Measurements from ENCODE around the gene IL10RB.
A peak's percentile ranks its signal among the peaks of the same experiment; 100 is the strongest.

IL10RB gene

DNA sequence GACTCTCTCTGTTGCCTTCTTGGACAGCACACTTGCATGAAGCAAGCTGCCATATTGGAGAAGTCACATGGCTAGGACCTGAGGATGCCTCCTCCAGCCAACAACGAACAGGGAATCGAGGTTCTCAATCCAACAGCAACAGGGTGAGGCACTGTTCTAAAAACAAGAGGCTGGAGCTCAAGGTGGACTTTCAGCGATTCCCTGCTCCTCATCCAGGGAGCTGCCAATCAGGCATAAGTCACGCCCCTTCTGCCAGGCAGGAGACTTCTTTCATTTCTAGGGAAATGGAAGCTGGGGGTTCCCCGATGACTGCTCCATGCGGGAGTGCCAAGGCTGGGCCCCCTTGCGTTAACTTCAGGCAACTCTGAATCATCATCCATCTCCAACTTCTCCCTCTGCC is 35.9 kb downstream of the IL10RB start:
- Mint-ChIP-seq H3K4me1 (ENCODE audit: low read depth in 2 of 2) (peaks cover 18 to 20% of the 10 kb centered on the region in 2 donors), H3K27ac (peak overlapping the region in 1 of 2 donors; percentile 14)

DNA sequence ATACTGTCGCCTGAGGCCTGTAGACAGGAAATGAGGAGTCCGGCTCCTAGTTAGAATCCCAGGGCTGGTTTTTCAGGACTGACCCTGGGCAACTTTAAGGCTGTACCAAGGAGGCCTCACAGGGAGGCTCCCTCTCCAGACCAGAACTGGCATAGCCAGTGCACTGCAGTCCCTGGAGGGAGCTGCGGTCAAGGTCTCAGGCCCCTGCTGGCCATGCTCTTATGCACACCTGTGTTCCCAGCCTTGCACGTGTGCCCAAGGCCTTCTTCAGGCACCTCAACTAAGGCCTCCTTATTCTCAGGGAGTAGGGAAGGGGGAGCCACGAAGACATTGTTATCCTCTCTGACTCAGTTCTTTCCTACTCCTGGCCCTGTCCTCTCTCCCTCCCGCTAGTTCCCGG is 36.6 kb downstream of the IL10RB start:
- ATAC-seq (replicated peaks) (no peak), DNase-seq (no peak)
- Mint-ChIP-seq H3K27me3 (no peaks in the 10 kb centered on the region), H3K9me3 (no peaks in the 10 kb centered on the region), H3K27ac (peak overlapping the region in 1 of 2 donors; percentile 14), H3K4me1 (ENCODE audit: low read depth in 2 of 2) (peaks cover 16 to 18% of the 10 kb centered on the region in 2 donors), H3K4me3 (no peak overlapping the region), H3K36me3 (ENCODE audit: insufficient read depth) (no peaks in the 10 kb centered on the region)

More for the DNA sequence above, 35.9 kb downstream of the IL10RB start:
- DNase-seq (no peak), ATAC-seq (replicated peaks) (no peak)
- Mint-ChIP-seq H3K4me3 (no peak overlapping the region), H3K9me3 (no peaks in the 10 kb centered on the region), H3K27me3 (no peaks in the 10 kb centered on the region), H3K36me3 (ENCODE audit: insufficient read depth) (peaks cover under 1% of the 10 kb centered on the region)

DNA sequence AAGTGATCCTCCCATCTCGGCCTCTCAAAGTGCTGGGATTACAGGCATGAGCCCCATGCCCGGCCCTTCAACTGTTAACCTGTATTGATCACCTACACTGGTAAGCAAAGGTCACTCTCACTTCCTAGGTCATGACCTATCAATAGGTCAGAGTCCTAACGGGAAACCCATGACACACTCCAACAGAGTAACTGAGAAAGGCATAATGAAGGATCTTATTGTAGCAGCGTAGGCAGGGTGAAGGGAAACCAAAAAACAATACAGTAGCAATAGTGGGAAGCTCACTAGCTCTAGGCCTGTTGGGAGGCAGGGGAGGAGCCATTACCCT is 39.1 kb downstream of the IL10RB start:
- H3K27ac Mint-ChIP-seq: no peak overlapping the region
- peaks cover 8 to 14% of the 10 kb centered on the region in 2 donors for H3K4me1 Mint-ChIP-seq (ENCODE audit: low read depth in 2 of 2)

DNA sequence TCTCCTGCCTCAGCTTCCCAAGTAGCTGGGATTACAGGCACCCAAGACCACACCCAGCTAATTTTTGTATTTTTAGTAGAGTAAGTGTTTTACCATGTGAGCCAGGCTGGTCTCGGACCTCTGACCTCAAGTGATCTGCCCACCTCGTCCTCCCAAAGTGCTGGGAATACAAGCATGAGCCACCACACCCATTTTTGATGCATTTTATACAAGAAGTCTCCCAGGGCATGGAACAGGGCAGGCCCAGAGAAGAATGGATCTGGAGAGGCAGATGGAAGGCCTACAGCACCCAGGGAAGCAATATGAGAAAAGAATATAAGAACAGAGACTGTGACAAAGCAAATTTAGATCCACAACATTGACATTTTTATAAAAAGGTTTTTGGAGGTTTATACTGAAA is 39.8 kb downstream of the IL10RB start:
- H3K4me1 Mint-ChIP-seq (ENCODE audit: low read depth in 2 of 2): peaks cover 8 to 13% of the 10 kb centered on the region in 2 donors
- no peak overlapping the region for H3K4me3 Mint-ChIP-seq
- no peaks in the 10 kb centered on the region for H3K27me3 Mint-ChIP-seq
- DNase-seq (no peak), ATAC-seq (replicated peaks) (no peak)
- H3K9me3 Mint-ChIP-seq: no peaks in the 10 kb centered on the region
- no peaks in the 10 kb centered on the region for H3K36me3 Mint-ChIP-seq (ENCODE audit: insufficient read depth)
- no peak overlapping the region for H3K27ac Mint-ChIP-seq

More for the DNA sequence above, 39.1 kb downstream of the IL10RB start:
- no peak overlapping the region for H3K4me3 Mint-ChIP-seq
- no peaks in the 10 kb centered on the region for H3K27me3 Mint-ChIP-seq
- ATAC-seq (replicated peaks): no peak
- no peak for DNase-seq
- no peaks in the 10 kb centered on the region for H3K9me3 Mint-ChIP-seq
- H3K36me3 Mint-ChIP-seq (ENCODE audit: insufficient read depth): no peaks in the 10 kb centered on the region

DNA sequence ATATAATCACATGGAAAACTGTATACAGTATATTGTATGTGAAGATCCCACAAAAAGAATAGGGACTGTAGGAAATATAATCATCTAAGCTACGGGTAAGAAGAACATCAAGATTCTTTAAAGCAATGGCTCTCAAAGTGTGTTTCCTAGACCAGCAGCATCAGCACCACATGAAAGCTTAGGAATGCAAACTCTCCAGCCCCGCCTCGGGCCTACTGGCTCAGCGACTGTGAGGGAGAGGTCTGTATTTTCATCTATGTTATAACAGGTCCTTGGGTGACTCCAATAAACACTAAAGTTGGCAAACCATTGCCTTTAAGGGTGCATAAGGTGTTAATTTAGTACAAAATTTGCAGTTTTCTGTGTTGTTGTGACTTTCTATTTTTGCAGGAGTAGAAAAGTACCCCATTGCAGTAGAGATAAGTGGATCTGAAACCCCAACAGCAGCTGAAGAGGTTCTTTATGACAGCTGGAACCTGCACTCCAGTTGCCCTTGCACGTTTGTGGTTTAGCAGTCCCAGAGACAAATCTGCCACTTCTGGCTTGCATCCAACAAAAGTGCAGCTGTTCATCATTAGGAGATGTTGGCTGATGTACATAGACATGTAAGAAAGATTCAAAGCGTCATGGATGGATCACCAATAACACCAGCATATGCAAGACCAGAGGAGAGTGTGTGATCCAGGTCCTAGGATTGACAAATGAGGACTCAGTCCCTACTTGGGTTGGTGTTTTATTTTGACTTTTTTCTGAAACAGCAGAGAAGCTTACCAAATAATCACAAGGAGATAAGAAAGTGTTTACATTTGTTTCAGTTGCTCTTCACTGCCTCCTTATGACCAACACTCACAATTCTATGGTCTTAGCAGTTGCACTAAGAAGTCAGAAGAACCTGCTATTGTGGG is 42.7 kb downstream of the IL10RB start:
- H3K4me3 Mint-ChIP-seq: no peak overlapping the region
- peak; percentile 29 for ATAC-seq (replicated peaks)
- H3K4me1 Mint-ChIP-seq (ENCODE audit: low read depth in 2 of 2): peaks cover 4 to 5% of the 10 kb centered on the region in 2 donors
- no peak overlapping the region for H3K27ac Mint-ChIP-seq
- no peaks in the 10 kb centered on the region for H3K9me3 Mint-ChIP-seq
- no peaks in the 10 kb centered on the region for H3K36me3 Mint-ChIP-seq (ENCODE audit: insufficient read depth)
- no peak for DNase-seq
- H3K27me3 Mint-ChIP-seq: no peaks in the 10 kb centered on the region

DNA sequence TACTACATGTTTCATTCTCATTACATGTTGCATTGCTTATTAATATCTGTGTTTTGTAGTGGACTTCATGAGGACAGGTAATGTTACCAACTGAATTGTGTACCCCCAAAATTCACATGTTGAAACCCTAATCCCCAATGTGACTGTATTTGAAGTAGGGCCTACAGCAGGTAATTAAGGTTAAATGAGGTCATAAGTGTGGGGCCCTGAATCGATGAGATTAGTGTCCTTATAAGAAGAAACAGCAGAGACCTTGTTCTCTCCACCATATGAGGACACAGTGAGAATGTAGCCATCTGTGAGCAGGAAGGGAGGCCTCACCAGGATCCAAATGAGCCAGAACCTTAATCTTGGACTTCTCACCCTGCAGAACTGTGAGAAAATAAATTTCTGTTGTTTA is 43.6 kb downstream of the IL10RB start:
- Mint-ChIP-seq H3K9me3 (no peaks in the 10 kb centered on the region), H3K27ac (no peak overlapping the region), H3K4me1 (ENCODE audit: low read depth in 2 of 2) (peaks cover 4 to 5% of the 10 kb centered on the region in 2 donors), H3K4me3 (no peak overlapping the region), H3K27me3 (peaks cover 0 to 4% of the 10 kb centered on the region in 2 donors), H3K36me3 (ENCODE audit: insufficient read depth) (no peaks in the 10 kb centered on the region)
- ATAC-seq (replicated peaks) (no peak), DNase-seq (no peak)

DNA sequence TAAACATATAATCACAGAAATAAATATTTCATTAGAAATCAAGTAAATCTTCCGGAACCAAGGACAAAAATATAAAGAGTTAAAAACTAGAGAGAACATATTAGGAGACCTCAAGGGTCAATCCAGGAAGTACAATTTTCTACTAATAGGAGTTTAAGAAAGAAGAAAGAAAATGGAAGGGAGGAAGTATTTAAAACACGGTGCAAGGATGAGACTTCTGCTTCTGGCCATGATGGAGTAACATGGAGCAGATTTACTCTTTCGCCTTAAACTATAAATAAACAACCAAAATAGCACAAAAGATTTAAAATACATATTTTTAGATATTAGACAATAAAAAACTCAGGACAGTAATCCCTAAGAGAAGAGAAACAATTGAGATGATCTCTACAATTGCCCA is 46.0 kb downstream of the IL10RB start:
- no peak for DNase-seq
- H3K9me3 Mint-ChIP-seq: no peaks in the 10 kb centered on the region
- no peak overlapping the region for H3K4me3 Mint-ChIP-seq
- no peaks in the 10 kb centered on the region for H3K36me3 Mint-ChIP-seq (ENCODE audit: insufficient read depth)
- no peak overlapping the region for H3K27ac Mint-ChIP-seq
- peaks cover 4 to 5% of the 10 kb centered on the region in 2 donors for H3K4me1 Mint-ChIP-seq (ENCODE audit: low read depth in 2 of 2)
- peaks cover 0 to 10% of the 10 kb centered on the region in 2 donors for H3K27me3 Mint-ChIP-seq
- no peak for ATAC-seq (replicated peaks)

DNA sequence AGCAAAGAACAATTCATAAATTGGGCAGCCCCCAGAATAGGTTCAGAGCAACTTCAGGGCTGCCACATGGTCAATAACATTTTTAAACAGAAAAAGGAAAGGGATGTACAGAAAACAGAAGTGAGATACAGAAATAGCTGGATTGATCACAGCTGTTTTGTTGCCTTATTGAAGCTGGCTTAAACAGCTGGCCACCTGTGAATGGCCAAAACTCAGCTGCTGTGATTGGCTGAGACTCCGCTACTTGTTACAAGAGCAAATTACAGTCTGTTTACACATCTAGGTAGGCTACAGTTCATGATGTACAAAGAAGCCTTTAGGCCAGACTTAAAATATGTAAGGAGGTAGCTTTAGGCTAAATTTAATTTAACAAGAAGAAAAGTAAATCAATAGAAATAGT is 47.0 kb downstream of the IL10RB start:
- no peaks in the 10 kb centered on the region for H3K36me3 Mint-ChIP-seq (ENCODE audit: insufficient read depth)
- H3K27ac Mint-ChIP-seq: no peak overlapping the region
- no peaks in the 10 kb centered on the region for H3K9me3 Mint-ChIP-seq
- peaks cover 10 to 18% of the 10 kb centered on the region in 2 donors for H3K27me3 Mint-ChIP-seq
- no peak overlapping the region for H3K4me3 Mint-ChIP-seq
- ATAC-seq (replicated peaks) (no peak), DNase-seq (no peak)
- H3K4me1 Mint-ChIP-seq (ENCODE audit: low read depth in 2 of 2): peaks cover 4 to 5% of the 10 kb centered on the region in 2 donors

DNA sequence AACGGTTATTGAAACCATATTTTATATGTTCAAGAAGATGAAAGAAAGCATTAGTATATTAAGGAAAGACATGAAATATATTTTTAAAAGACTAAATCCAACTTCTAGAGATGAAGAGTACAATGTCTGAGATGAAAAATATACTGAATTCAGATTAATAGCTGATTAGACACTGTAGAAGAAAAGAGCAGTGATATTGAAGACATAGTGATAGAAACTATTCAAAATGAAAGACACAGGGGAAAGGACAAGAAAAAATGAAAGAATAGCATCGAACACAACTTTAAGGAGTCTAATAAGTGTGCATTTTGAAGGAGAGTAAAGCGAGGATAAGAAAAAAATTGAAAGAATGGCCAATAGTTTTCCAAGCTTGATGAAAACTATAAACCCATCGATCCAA is 47.4 kb downstream of the IL10RB start:
- Mint-ChIP-seq H3K4me3 (no peak overlapping the region), H3K27me3 (peaks cover 10 to 23% of the 10 kb centered on the region in 2 donors), H3K9me3 (no peaks in the 10 kb centered on the region), H3K4me1 (ENCODE audit: low read depth in 2 of 2) (peaks cover 4 to 5% of the 10 kb centered on the region in 2 donors), H3K27ac (no peak overlapping the region), H3K36me3 (ENCODE audit: insufficient read depth) (no peaks in the 10 kb centered on the region)
- DNase-seq (no peak), ATAC-seq (replicated peaks) (no peak)

DNA sequence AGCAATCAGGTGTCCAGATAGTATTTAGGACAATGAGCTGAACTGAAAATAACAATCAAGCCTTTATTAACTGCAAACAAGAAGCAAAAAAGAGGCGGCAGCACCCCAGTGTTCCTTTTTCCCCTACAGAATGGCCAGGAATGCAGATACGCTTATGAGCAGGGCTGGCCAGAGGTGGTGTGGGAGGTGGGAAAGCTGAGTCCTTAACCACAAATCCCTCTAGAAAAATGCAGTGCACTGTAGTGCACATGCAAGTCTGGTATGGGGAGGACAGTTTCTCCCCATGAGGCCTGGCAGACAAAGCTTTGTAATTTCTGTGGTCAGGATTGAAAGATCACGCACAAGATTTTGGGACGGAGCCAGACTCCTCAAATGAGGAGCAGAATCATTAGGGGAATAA is 47.9 kb downstream of the IL10RB start:
- no peaks in the 10 kb centered on the region for H3K36me3 Mint-ChIP-seq (ENCODE audit: insufficient read depth)
- no peak overlapping the region for H3K4me3 Mint-ChIP-seq
- peaks cover 0 to under 1% of the 10 kb centered on the region in 2 donors for H3K4me1 Mint-ChIP-seq (ENCODE audit: low read depth in 2 of 2)
- peaks cover 10 to 23% of the 10 kb centered on the region in 2 donors for H3K27me3 Mint-ChIP-seq
- ATAC-seq (replicated peaks) (no peak), DNase-seq (no peak)
- H3K9me3 Mint-ChIP-seq: no peaks in the 10 kb centered on the region
- H3K27ac Mint-ChIP-seq: no peak overlapping the region

DNA sequence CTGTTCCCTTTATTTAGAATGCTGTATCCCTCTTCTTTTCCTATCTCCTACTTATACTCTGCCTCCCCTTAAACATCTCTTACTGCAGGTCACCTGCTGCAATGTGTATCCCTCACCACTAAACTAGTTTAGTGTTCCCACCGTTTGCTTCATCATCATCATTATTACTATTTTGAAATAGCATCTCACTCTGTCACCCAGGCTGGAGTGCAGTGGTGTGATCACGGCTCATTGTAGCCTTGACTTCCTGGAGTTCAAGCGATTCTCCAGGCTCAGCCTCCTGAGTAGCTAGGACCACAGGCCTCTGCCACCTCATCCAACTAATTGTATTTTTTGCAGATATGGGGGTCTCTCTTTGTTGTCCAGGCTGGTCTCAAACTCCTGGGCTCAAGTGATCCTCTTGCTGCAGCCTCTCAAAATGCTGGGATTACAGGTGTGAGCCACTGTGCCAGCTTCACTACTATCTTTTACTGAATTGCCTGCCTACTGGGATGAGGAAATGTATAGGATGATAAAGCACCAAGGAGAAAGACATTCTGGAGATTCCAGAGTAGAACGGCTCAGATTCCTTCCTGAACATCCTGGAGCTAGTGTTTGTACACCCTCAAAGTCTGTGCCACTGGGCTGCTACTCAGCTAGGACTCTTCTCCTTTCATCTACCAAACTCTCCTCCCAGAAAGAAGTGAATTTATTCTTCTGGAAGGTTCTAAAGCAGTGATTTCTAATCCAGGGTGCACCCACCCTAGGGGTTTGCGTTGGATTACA is 50.0 kb downstream of the IL10RB start:
- ATAC-seq (replicated peaks) (no peak), DNase-seq (no peak)
- Mint-ChIP-seq H3K27me3 (peaks cover 18 to 23% of the 10 kb centered on the region in 2 donors), H3K4me3 (no peak overlapping the region), H3K4me1 (ENCODE audit: low read depth in 2 of 2) (no peaks in the 10 kb centered on the region), H3K27ac (no peak overlapping the region), H3K36me3 (ENCODE audit: insufficient read depth) (no peaks in the 10 kb centered on the region), H3K9me3 (no peaks in the 10 kb centered on the region)

DNA sequence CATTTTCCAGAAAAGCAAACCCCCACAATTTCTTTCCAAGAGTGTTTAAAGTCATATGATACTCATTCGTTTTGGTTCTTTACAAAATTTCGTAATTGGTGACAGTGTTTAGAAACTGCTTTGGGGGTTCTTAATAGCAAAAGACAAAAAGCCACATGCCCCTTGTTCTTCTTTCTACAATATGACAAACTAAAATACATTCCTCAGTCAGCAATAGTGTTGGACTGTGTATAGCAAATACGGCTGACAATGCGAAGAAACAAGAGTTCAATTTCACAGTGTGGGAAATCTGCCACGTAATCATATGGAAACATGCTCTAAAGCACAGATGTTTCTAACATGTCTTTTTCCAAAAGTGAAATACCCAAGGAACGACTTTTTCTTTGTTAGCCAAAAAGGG is 51.0 kb downstream of the IL10RB start:
- DNase-seq: no peak
- Mint-ChIP-seq H3K4me3 (no peak overlapping the region), H3K27me3 (peaks cover 18 to 23% of the 10 kb centered on the region in 2 donors), H3K9me3 (no peaks in the 10 kb centered on the region), H3K27ac (no peak overlapping the region), H3K4me1 (ENCODE audit: low read depth in 2 of 2) (no peaks in the 10 kb centered on the region), H3K36me3 (ENCODE audit: insufficient read depth) (no peaks in the 10 kb centered on the region)
- no peak for ATAC-seq (replicated peaks)

DNA sequence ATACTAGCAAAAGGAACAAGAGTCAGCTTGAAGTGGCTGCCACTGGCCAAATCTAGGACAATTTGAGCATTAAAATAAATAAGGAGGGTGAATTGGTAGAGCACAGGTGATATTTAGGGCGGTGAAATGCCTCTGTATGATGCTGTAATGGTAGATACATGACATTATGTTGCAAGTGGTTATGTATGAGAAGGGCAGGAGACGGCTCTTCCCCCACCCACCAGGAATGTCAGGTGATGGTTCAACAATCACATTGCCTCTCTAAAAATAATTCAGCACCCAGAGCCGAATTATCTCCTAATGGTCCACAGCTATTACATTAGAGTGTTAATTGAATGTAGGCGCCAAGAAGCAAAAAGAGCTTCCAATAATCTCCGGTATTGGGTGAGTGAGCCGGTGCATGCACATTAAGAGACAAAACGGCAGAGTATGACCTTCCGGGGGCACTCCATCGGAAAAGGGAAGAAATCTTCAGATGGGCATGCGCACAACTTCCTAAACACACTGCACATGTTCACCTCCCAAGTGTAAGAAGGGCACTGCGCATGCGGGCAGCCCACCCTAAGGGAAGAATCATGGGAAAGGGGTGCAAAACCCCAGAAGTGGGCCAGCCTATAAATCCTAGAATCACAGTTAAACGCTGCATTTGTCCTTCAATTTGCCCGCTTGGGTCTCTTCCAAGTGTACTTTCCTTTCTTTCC is 51.8 kb downstream of the IL10RB start:
- no peak for DNase-seq
- Mint-ChIP-seq H3K4me3 (no peak overlapping the region), H3K27me3 (peaks cover 18 to 23% of the 10 kb centered on the region in 2 donors), H3K27ac (no peak overlapping the region), H3K4me1 (ENCODE audit: low read depth in 2 of 2) (no peaks in the 10 kb centered on the region), H3K36me3 (ENCODE audit: insufficient read depth) (no peaks in the 10 kb centered on the region), H3K9me3 (no peaks in the 10 kb centered on the region)
- ATAC-seq (replicated peaks): no peak

Measured in effector memory CD8-positive, alpha-beta T cell (primary cell).